Testis (tissue), 3 donors: Measurements from ENCODE around the gene EFHB. TPM values are rescaled to one million over a fixed set of nuclear protein-coding genes. Genes with fewer than 3 reads are reported as not detected.

Experiments
- DNase-seq: peaks from one replicate; pipeline ENCODE4 v3.0.0-alpha.2; 2019
- H3K27ac ChIP-seq, 2 donors: fragments of 200-600 bp; sonication (generic); one replicate each; pipeline ENCODE4 v1.5.1; 2019
- H3K27me3 ChIP-seq: fragments of 200-600 bp; sonication (generic); one replicate; pipeline ENCODE4 v1.5.1; 2019
- H3K36me3 ChIP-seq: fragments of 200-600 bp; sonication (generic); one replicate; pipeline ENCODE4 v1.5.1; 2017; ENCODE audit warnings: low read depth; ENCODE audit errors: missing control alignments
- H3K4me1 ChIP-seq: fragments of 200-600 bp; sonication (generic); one replicate; pipeline ENCODE4 v1.5.1; 2019
- H3K4me3 ChIP-seq, 2 donors: fragments of 200-600 bp; sonication (generic); one replicate each; pipeline ENCODE4 v1.5.1; 2017 to 2019
- H3K9me3 ChIP-seq: fragments of 200-600 bp; sonication (generic); one replicate; pipeline ENCODE4 v1.5.1; 2017
- POLR2A ChIP-seq: fragments of 450-650 bp; IDR thresholded peaks from one replicate; pipeline ENCODE4 v1.6.1; 2017; ENCODE audit warnings: antibody characterized with exemption, mild to moderate bottlenecking, moderate library complexity
- WGBS, 2 donors: methylation state at CpG; one replicate each; pipeline ENCODE4 v1.1.5; 2018; 5-methylcytosine and 5-hydroxymethylcytosine counted together
- intact Hi-C: fragments of 100-400 bp; cut with DNase I; formaldehyde crosslinking; loops from one replicate; pipeline ENCODE4 v1.15.1; 2023; ENCODE audit warnings: low total_unique reads
- polyA plus RNA-seq: library from polyadenylated mRNA; stranded (reverse); fragments of 350-450 nt; fragmentation: Illumina TruSeq; extraction: RNeasy Lipid Tissue Mini Kit (QIAGEN cat#74804); gene quantifications from one replicate; pipeline ENCODE4 v1.2.3, GENCODE V29; 2014; ENCODE audit warnings: low read depth, low replicate concordance; ENCODE audit not compliant: insufficient read depth
- total RNA-seq, 2 donors: library from RNA; depleted of rRNA; stranded (reverse); fragments of >200 nt; gene quantifications; one replicate each; pipeline ENCODE4 v1.2.3, GENCODE V29; 2016
- TF ChIP-seq, protein P1 (sequence below), 3 experiments: fragments of 450-650 bp in 2 of 3; fragments of 200-600 bp in 1 of 3; sonication (generic) in 1 of 3; IDR thresholded peaks; one replicate each; pipeline ENCODE4 v1.5.1; 2016 to 2019; ENCODE audit warnings: antibody characterized with exemption in 3 of 3, mild to moderate bottlenecking in 2 of 3, moderate library complexity in 1 of 3

EFHB gene
- total and polyA plus RNA-seq, 3 donors from 2014 or later, result 9.4 to 32.9 (median 22.0) TPM

DNA sequence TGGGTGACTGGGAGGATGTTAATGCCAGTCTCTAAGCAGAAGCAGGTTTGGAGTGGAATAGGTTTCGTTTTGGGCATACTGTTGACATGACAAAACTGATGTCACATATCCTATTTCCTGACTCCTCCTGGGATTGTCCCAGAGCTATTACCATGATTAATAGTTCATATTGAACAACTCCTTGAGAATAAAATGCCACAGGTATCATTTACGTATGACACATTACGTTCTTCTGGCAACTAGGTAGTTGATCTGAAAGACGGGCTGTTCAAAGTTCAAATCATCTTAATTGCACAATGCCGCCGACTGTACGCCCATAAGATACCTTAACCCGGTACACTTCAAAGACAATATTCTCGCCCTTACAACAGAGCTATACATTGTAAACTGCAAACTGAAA lies 11.5 kb upstream of the EFHB start:
- no peaks in the 10 kb centered on the region for H3K36me3 ChIP-seq
- no peaks in the 10 kb centered on the region for H3K9me3 ChIP-seq
- intact Hi-C loops, result no loop called here
- no peak overlapping the region for H3K27ac ChIP-seq
- no peak for TF ChIP-seq POLR2A
- TF ChIP-seq, protein P1, sequence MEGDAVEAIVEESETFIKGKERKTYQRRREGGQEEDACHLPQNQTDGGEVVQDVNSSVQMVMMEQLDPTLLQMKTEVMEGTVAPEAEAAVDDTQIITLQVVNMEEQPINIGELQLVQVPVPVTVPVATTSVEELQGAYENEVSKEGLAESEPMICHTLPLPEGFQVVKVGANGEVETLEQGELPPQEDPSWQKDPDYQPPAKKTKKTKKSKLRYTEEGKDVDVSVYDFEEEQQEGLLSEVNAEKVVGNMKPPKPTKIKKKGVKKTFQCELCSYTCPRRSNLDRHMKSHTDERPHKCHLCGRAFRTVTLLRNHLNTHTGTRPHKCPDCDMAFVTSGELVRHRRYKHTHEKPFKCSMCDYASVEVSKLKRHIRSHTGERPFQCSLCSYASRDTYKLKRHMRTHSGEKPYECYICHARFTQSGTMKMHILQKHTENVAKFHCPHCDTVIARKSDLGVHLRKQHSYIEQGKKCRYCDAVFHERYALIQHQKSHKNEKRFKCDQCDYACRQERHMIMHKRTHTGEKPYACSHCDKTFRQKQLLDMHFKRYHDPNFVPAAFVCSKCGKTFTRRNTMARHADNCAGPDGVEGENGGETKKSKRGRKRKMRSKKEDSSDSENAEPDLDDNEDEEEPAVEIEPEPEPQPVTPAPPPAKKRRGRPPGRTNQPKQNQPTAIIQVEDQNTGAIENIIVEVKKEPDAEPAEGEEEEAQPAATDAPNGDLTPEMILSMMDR (IDR thresholded peaks at IDR 0.05), result no peak
- H3K27me3 ChIP-seq, result no peaks in the 10 kb centered on the region
- H3K4me3 ChIP-seq, result peak overlapping the region in 1 of 2 donors; percentile 89
- H3K4me1 ChIP-seq, result peaks cover 10% of the 10 kb centered on the region
- DNase-seq, result no peak
- 61 to 66% methylated on average over 9 of the region's 9 CpGs for WGBS, 2 donors

DNA sequence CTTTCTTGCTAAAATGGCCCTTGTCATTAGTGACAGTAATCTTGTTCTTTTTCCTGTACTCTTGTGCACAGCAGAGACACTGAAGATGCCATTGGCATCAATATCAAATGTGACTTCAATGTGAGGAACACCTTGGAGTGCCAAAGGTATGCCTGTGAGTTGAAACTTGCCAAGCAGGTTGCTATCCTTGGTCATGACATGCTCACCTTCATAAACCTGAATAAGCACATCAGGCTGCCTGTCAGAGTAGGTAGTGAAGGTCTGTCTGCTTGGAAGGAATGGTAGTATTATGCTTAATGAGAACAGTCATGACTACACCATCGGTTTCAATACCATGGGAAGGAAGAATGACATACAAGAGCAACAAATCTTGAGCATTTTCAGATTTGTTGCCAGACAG lies 6.6 kb upstream of the EFHB start:
- H3K9me3 ChIP-seq, result no peaks in the 10 kb centered on the region
- 88 to 100% methylated on average over 1 of the region's 1 CpG for WGBS, 2 donors
- H3K36me3 ChIP-seq, result no peaks in the 10 kb centered on the region
- TF ChIP-seq, protein P1 (IDR thresholded peaks at IDR 0.05), result no peak
- TF ChIP-seq POLR2A, result no peak
- H3K4me3 ChIP-seq, result no peak overlapping the region
- H3K27me3 ChIP-seq, result no peaks in the 10 kb centered on the region
- DNase-seq, result no peak
- H3K4me1 ChIP-seq, result no peaks in the 10 kb centered on the region
- H3K27ac ChIP-seq, result no peak overlapping the region
- intact Hi-C loops, result no loop called here

GRCh38 chr3:19938295-19938627 lies 4.2 kb upstream of the EFHB start:
- TF ChIP-seq, protein P1 (IDR thresholded peaks at IDR 0.05), result no peak
- no peak for TF ChIP-seq POLR2A
- Histone ChIP-seq H3K9me3 (no peaks in the 10 kb centered on the region), H3K27me3 (no peaks in the 10 kb centered on the region), H3K4me1 (no peaks in the 10 kb centered on the region), H3K4me3 (no peak overlapping the region), H3K36me3 (no peaks in the 10 kb centered on the region), H3K27ac (no peak overlapping the region)
- intact Hi-C loops, result no loop called here
- DNase-seq, result no peak
- 85 to 92% methylated on average over 1 of the region's 1 CpG for WGBS, 2 donors

- H3K4me3 ChIP-seq, result no peak overlapping the region
- no peaks in the 10 kb centered on the region for H3K9me3 ChIP-seq
- intact Hi-C loops, result no loop called here
- TF ChIP-seq, protein P1 (IDR thresholded peaks at IDR 0.05), result no peak
- TF ChIP-seq POLR2A, result no peak
- no peak for DNase-seq
- WGBS, 2 donors, result 48 to 51% methylated on average over 7 of the region's 7 CpGs
- H3K4me1 ChIP-seq, result no peaks in the 10 kb centered on the region
- no peak overlapping the region for H3K27ac ChIP-seq
- no peaks in the 10 kb centered on the region for H3K27me3 ChIP-seq
- no peaks in the 10 kb centered on the region for H3K36me3 ChIP-seq
Observed at GRCh38 chr3:19937459-19938294, 3.7 kb upstream of the EFHB start.

DNA sequence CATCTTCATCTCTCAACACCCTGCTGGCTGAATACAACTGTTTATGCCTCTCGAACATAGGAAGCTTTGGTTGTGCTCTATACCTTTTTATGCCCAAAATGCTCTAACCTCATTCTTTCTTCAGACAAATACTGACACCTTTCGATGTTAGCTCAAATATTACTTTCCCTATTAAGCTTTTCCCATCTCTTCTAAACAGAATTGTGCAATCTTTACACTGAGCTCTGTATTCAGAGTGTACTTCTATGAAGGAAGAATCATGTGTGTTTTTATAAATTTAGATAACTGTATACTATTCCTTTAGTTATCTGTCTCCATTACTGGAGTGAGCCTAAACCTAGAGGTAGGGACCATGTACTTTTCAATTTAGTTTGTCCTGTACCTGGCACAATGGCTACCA lies 1.6 kb downstream of the EFHB start:
- TF ChIP-seq, protein P1 (IDR thresholded peaks at IDR 0.05), result no peak
- no peak for TF ChIP-seq POLR2A
- no peak for DNase-seq
- Histone ChIP-seq H3K9me3 (no peaks in the 10 kb centered on the region), H3K4me3 (no peak overlapping the region), H3K27ac (no peak overlapping the region), H3K36me3 (no peaks in the 10 kb centered on the region), H3K27me3 (no peaks in the 10 kb centered on the region), H3K4me1 (no peaks in the 10 kb centered on the region)
- intact Hi-C loops, result no loop called here
- 95 to 97% methylated on average over 2 of the region's 2 CpGs for WGBS, 2 donors
